ENCODE results near the gene CLDN6. TPM values are rescaled to one million over a fixed set of nuclear protein-coding genes. Genes with fewer than 3 reads are reported as not detected.
"Not testable (repeated sequence)": the region's sequence is repeated elsewhere in the genome, so short reads cannot be mapped to it uniquely, and the experiment has no call there.

The CLDN6 gene
- total RNA-seq, 1 donor from 2014 or later: 31.1 TPM

DNA sequence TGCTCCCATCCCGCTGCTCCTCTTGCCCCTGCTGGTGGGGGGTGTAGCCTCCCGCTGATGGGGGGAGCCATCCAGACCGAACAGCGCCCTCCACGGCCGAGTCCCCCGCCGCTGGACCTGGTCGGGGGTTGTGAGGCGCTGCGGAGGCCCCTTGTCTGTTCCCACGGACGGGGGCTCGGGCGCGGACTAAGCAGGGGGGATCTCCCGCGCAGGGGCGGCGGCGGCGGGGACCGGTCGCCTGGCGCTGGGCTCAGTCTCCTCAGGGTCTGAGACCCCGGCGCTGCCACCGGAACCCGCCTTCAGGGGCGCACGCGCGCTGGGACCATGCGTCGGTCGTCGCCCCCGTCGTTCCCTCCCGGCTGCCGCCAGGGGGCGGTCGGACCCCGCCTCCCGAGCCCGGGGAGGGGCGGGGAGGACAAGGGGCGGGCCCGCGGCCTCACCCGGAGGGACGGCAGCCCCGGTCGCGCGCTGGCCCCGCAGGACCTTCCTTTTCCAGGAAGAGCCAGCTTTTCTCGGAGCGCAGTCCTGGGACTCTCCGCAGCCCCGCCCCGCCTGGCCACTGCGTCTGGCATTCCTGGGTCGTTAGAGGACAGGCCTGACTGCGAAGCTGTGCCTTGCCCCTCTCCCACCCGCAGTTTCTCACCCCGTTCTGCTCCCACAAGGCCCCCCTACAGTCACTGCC lies 41.2 kb upstream of the CLDN6 start:
- peak; percentile 92 for DNase-seq
- H3K9me3 Mint-ChIP-seq (ENCODE audit: unreplicated experiment): peaks cover 3% of the 10 kb centered on the region
- no peaks in the 10 kb centered on the region for H3K4me1 Mint-ChIP-seq (ENCODE audit: low read depth, unreplicated experiment)
- H3K36me3 Mint-ChIP-seq (ENCODE audit: unreplicated experiment): no peaks in the 10 kb centered on the region
- TF ChIP-seq, protein P1, sequence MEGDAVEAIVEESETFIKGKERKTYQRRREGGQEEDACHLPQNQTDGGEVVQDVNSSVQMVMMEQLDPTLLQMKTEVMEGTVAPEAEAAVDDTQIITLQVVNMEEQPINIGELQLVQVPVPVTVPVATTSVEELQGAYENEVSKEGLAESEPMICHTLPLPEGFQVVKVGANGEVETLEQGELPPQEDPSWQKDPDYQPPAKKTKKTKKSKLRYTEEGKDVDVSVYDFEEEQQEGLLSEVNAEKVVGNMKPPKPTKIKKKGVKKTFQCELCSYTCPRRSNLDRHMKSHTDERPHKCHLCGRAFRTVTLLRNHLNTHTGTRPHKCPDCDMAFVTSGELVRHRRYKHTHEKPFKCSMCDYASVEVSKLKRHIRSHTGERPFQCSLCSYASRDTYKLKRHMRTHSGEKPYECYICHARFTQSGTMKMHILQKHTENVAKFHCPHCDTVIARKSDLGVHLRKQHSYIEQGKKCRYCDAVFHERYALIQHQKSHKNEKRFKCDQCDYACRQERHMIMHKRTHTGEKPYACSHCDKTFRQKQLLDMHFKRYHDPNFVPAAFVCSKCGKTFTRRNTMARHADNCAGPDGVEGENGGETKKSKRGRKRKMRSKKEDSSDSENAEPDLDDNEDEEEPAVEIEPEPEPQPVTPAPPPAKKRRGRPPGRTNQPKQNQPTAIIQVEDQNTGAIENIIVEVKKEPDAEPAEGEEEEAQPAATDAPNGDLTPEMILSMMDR (IDR thresholded peaks at IDR 0.05; ENCODE audit: partially characterized antibody, unreplicated experiment): peak; percentile 96
- peak overlapping the region; percentile 84 for H3K4me3 Mint-ChIP-seq (ENCODE audit: unreplicated experiment)
- H3K27me3 Mint-ChIP-seq (ENCODE audit: unreplicated experiment): peaks cover 3% of the 10 kb centered on the region
- peak overlapping the region; percentile 66 for H3K27ac Mint-ChIP-seq (ENCODE audit: unreplicated experiment)

GRCh38 chr16:3058139-3059030 lies 40.4 kb upstream of the CLDN6 start:
- peak; percentile 61 for DNase-seq
- H3K9me3 Mint-ChIP-seq (ENCODE audit: unreplicated experiment): peaks cover 3% of the 10 kb centered on the region
- H3K4me3 Mint-ChIP-seq (ENCODE audit: unreplicated experiment): peak overlapping the region; percentile 84

DNA sequence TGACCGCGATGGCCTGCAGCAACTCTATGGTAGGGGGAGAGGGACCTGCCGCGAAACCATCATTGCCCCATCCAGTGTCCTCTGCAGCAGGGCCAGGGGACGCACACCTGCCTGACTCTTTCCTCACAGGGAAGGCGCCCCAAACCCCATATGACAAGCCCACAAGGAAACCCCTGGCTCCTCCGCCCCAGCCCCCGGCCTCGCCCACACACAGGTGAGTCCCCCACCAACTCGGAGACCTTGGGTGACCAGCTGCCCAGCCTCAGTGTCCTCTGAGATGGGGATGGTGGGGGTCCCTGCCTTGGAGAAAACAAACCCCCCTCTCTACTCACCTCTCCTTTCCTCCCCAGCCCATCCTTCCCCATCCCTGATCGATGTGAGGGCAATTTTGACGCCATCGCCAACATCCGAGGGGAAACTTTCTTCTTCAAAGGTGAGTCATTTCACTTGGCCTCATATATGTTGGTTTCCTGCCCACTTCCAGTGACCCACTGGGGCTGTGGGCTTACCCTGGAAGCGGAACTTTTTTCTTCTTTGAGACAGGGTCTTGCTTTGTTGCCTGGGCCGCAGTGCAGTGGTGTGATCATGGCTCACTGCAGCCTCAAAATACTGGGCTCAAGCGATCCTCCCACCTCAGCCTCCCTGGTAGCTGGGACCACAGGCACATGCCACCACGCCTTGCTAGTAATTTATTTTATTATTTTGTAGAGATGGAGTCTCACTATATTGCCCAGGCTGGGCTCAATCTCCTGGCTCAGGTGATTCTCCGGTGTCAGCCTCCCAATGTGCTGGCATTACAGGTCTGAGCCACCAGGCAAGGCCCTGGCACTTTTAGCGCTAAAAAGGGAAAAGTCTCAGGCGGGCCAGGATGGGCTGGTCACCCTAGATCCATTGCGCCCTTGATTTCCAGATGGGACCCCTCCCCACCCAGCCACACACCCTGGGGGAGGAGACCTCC lies 39.5 kb upstream of the CLDN6 start:
- no peak for DNase-seq
- H3K27me3 Mint-ChIP-seq (ENCODE audit: unreplicated experiment): peaks cover 7% of the 10 kb centered on the region
- TF ChIP-seq, protein P1 (IDR thresholded peaks at IDR 0.05; ENCODE audit: partially characterized antibody, unreplicated experiment): no peak
- H3K4me1 Mint-ChIP-seq (ENCODE audit: low read depth, unreplicated experiment): no peaks in the 10 kb centered on the region
- peaks cover 3% of the 10 kb centered on the region for H3K9me3 Mint-ChIP-seq (ENCODE audit: unreplicated experiment)
- no peaks in the 10 kb centered on the region for H3K36me3 Mint-ChIP-seq (ENCODE audit: unreplicated experiment)
- H3K4me3 Mint-ChIP-seq (ENCODE audit: unreplicated experiment): no peak overlapping the region
- H3K27ac Mint-ChIP-seq (ENCODE audit: unreplicated experiment): no peak overlapping the region

More at GRCh38 chr16:3058139-3059030, 40.4 kb upstream of the CLDN6 start:
- Mint-ChIP-seq H3K36me3 (ENCODE audit: unreplicated experiment) (no peaks in the 10 kb centered on the region), H3K4me1 (ENCODE audit: low read depth, unreplicated experiment) (no peaks in the 10 kb centered on the region), H3K27me3 (ENCODE audit: unreplicated experiment) (peaks cover 7% of the 10 kb centered on the region), H3K27ac (ENCODE audit: unreplicated experiment) (no peak overlapping the region)
- TF ChIP-seq, protein P1 (IDR thresholded peaks at IDR 0.05; ENCODE audit: partially characterized antibody, unreplicated experiment): no peak

GRCh38 chr16:3056336-3057180 lies 38.6 kb upstream of the CLDN6 start:
- TF ChIP-seq, protein P1 (IDR thresholded peaks at IDR 0.05; ENCODE audit: partially characterized antibody, unreplicated experiment): no peak
- Mint-ChIP-seq H3K4me3 (ENCODE audit: unreplicated experiment) (no peak overlapping the region), H3K27me3 (ENCODE audit: unreplicated experiment) (peaks cover 7% of the 10 kb centered on the region), H3K27ac (ENCODE audit: unreplicated experiment) (no peak overlapping the region), H3K36me3 (ENCODE audit: unreplicated experiment) (no peaks in the 10 kb centered on the region), H3K9me3 (ENCODE audit: unreplicated experiment) (peaks cover 3% of the 10 kb centered on the region), H3K4me1 (ENCODE audit: low read depth, unreplicated experiment) (no peaks in the 10 kb centered on the region)
- DNase-seq: no peak

DNA sequence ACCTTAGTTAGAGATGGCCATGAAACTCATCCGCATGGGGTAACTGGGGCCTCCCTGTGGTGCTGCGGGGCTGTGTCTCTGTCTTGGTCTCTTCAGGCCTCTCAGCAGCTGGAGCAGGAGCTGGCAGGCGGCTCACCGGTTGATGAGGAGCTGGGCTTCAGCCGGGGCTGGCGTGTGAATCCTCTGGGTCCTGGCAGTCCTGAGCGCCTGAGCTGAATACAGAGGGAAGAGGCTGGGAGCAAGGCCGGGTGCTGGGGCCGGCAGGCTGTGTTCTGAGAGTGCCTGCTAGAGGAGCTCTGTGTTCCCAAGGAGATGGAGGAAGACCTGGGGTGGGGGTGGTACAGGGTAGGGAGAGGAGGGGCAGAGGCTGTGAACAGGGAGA lies 37.7 kb upstream of the CLDN6 start:
- H3K9me3 Mint-ChIP-seq (ENCODE audit: unreplicated experiment); H3K4me3 Mint-ChIP-seq (ENCODE audit: unreplicated experiment); H3K4me1 Mint-ChIP-seq (ENCODE audit: low read depth, unreplicated experiment); H3K36me3 Mint-ChIP-seq (ENCODE audit: unreplicated experiment); H3K27ac Mint-ChIP-seq (ENCODE audit: unreplicated experiment); H3K27me3 Mint-ChIP-seq (ENCODE audit: unreplicated experiment); DNase-seq: not testable (repeated sequence)

All from glutamatergic neuron (in vitro differentiated cells).